ENCODE results near the gene CRYAA. TPM values are rescaled to one million over a fixed set of nuclear protein-coding genes. Genes with fewer than 3 reads are reported as not detected.
"Not testable (repeated sequence)": the region's sequence is repeated elsewhere in the genome, so short reads cannot be mapped to it uniquely, and the experiment has no call there.

The CRYAA gene, protein sequence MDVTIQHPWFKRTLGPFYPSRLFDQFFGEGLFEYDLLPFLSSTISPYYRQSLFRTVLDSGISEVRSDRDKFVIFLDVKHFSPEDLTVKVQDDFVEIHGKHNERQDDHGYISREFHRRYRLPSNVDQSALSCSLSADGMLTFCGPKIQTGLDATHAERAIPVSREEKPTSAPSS
- total RNA-seq = not detected in 2 replicates
- not detected in 2 replicates for polyA plus RNA-seq

DNA sequence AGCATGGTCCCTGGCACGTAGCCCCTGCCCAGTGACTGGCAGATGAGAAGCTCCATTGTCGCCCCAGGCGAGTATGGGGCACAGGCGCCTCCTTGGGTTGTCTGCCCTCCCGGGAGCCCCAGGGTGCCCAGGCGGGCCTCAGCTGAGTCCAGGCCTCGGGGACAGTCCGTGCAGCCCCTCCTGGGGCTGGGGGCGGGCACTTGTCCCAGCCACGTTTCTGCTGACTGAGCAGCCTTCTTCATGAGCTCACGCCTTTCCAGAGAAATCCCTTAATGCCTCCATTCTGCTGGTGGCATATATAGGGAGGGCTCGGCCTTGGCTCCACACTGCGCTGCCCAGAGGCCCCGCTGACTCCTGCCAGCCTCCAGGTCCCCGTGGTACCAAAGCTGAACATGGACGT is at the start of gene CRYAA:
CRYAA (plus strand) TSS at position 301 of the 400 bp plus-strand sequence; CDS start at position 393, 92 bp downstream.
- H3K4me1 ChIP-seq (ENCODE audit: low read depth); H3K27me3 ChIP-seq: not testable (repeated sequence)

DNA sequence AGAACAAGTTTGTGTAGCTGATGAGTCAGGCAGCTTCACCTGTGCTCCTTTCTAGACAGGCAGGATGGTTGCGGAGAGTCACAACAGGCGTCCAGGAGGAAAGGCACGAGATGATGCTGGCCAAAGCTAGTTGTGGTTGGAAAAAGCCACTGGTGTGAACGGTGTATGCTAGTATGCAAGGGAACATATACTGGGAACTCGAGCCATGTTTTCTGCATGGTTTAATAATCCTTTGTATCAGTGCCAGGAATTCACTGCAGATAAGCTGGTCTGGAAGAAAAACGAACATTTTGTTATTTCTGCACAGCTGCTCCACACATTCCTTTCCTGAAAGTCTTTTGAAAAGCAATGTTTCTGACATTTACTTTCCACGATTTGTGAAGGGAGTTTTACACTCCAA is 38.7 kb upstream of the CRYAA start:
- not testable (repeated sequence) for H3K4me1 ChIP-seq (ENCODE audit: low read depth); H3K27me3 ChIP-seq; H3K4me3 ChIP-seq; DNase-seq (ENCODE audit: low read depth in 1 of 2, low spot score in 1 of 2); H3K27ac ChIP-seq; H3K9me3 ChIP-seq (ENCODE audit: low read depth); H3K36me3 ChIP-seq

More for the DNA sequence above, at the start of gene CRYAA:
- not testable (repeated sequence) for H3K9me3 ChIP-seq (ENCODE audit: low read depth); H3K36me3 ChIP-seq; DNase-seq (ENCODE audit: low read depth in 1 of 2, low spot score in 1 of 2); H3K27ac ChIP-seq; H3K4me3 ChIP-seq

DNA sequence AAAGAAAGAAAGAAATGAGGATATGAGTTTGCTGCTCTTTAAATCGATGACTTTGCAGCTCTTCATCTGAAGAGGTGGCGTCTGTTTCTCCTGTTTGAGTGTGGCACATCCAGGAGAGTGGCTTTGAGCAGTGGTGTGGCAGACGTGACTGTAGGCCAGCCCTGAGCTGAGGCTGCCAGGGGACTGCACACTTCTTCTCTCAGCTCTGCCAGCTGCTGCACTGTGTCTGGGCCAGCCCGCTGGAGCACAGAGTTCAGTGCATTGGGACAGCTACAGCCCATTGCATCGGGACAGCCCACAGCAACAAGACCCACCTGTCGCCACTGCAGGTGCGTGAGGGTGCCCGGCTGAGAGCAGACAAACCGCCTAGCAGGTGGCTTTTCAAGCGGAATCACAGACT is 34.3 kb upstream of the CRYAA start:
- H3K4me3 ChIP-seq; H3K36me3 ChIP-seq; H3K9me3 ChIP-seq (ENCODE audit: low read depth); H3K27me3 ChIP-seq; H3K27ac ChIP-seq; H3K4me1 ChIP-seq (ENCODE audit: low read depth); DNase-seq (ENCODE audit: low read depth in 1 of 2, low spot score in 1 of 2): not testable (repeated sequence)

DNA sequence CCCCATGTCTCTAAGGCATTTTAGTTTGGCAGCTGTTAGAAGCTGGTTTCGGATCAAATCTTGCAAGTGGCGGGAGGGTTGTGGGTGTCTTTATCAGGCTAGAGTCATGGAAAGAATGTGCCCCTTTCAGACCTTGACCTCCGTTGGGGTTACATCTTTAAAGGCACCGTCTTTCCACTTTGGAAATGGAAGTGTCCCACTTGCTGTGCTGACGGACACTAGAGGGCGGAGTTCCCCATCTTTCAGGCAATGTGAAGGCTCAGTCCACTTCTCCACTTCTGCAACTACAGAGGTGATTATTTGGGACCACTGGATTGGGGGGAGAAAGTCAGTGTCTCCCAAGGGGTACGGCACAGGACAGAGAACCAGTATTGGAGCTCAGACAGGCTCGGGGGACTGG is 29.9 kb upstream of the CRYAA start:
- not testable (repeated sequence) for H3K9me3 ChIP-seq (ENCODE audit: low read depth); H3K4me1 ChIP-seq (ENCODE audit: low read depth); H3K27me3 ChIP-seq; DNase-seq (ENCODE audit: low read depth in 1 of 2, low spot score in 1 of 2); H3K4me3 ChIP-seq; H3K27ac ChIP-seq; H3K36me3 ChIP-seq

DNA sequence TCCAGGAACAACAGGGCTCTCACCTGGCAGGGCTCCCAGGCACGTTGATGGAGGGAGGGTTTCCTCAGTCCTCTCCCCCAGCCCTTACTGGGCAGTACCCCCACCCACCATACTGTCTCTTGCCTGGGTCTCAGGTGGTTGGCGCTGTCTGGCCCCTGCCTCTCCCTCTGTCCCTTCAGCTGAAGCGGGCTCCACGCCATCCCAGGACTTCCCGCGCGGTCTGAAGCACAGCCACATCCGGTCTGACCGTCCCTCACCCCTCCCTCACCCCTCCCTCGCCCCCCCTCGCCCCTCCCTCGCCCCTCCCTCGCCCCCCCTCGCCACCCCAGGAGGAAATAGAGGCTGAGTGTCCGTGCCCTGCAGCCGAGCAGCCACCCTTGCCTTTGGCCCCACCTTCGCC is 27.4 kb upstream of the CRYAA start:
- H3K4me3 ChIP-seq; H3K36me3 ChIP-seq; DNase-seq (ENCODE audit: low read depth in 1 of 2, low spot score in 1 of 2); H3K27ac ChIP-seq; H3K9me3 ChIP-seq (ENCODE audit: low read depth); H3K27me3 ChIP-seq; H3K4me1 ChIP-seq (ENCODE audit: low read depth): not testable (repeated sequence)

DNA sequence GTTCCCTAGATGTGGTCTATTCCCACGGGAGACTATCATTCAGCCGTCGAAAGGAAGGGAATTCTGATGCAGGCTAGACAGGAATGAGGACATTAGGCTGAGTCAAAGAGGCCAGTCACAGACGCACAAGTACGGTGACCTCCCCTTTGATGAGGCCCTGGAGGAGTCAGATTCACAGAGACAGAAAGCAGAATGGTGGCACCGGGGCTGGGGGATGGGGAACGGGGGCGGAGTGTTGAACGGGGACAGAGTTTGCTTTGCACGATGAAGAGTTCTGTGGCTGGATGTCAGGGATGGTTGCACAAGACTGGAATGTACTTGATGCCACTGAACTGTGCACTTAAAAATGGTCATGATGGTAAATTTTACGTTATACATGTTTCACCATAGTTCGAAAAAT is 22.2 kb upstream of the CRYAA start:
- H3K27me3 ChIP-seq; H3K36me3 ChIP-seq; H3K9me3 ChIP-seq (ENCODE audit: low read depth); H3K4me1 ChIP-seq (ENCODE audit: low read depth); DNase-seq (ENCODE audit: low read depth in 1 of 2, low spot score in 1 of 2); H3K4me3 ChIP-seq; H3K27ac ChIP-seq: not testable (repeated sequence)

DNA sequence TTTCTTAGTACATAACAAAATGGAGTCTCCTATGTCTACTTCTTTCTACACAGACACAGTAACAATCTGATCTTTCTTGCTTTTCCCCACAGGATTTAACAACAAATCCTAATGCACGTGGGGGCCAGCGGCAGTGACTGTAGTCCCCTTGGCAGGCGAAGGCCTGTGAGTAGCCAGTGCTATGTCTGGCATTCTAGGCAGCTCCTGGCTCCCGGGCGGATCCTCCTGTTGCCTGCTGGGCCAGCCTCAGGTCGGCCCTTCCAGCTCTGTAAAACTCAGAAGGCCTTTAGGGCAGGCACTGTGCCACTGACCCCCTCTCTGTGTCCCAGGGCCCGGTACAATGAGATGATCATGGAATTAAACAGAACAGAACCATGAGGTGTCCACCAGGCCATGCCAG is 20.8 kb upstream of the CRYAA start:
- H3K27ac ChIP-seq; H3K36me3 ChIP-seq; H3K4me3 ChIP-seq; H3K4me1 ChIP-seq (ENCODE audit: low read depth); DNase-seq (ENCODE audit: low read depth in 1 of 2, low spot score in 1 of 2); H3K27me3 ChIP-seq; H3K9me3 ChIP-seq (ENCODE audit: low read depth): not testable (repeated sequence)

DNA sequence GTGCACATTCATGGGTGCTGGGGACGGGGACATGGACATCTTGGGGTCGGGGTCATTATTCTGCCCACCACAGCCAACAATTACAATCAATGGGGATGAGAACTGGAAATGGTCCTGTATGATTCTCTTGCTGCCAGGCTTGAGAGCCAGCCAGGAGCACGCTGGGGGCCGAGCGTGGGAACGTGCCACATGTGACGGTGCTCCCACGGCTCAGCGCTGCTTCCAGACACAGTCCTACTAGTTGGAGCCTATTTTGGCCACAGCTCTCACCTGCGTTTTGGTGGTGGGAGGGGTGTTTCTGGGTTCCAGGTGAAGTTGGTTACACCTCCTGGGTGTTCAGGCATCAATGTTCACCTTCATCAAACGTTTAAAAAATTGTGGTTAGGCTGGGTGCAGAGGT is 19.5 kb upstream of the CRYAA start:
- not testable (repeated sequence) for H3K9me3 ChIP-seq (ENCODE audit: low read depth); H3K27me3 ChIP-seq; H3K4me1 ChIP-seq (ENCODE audit: low read depth); H3K27ac ChIP-seq; DNase-seq (ENCODE audit: low read depth in 1 of 2, low spot score in 1 of 2); H3K36me3 ChIP-seq; H3K4me3 ChIP-seq

DNA sequence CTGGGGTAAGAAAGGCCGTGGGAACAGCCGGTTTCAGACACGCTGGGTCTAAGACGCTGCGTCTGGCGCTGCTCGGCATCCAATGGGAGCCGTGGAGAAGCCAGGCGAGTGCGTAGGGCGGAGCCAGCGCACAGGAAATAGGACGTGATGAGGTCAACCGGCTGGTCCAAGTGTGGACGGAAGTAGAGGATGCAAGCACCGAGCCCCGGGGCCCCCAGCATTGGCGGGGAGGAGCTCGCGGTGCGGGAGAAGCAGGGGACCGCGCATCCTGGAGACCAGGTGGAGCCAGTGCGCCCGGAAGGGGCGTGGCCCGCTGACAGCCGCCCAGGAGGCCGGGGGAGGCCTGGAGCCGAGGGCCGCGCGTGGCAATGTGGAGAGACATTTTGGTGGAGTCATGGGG is 15.2 kb upstream of the CRYAA start:
- not testable (repeated sequence) for H3K36me3 ChIP-seq; H3K9me3 ChIP-seq (ENCODE audit: low read depth); H3K27me3 ChIP-seq; H3K27ac ChIP-seq; H3K4me3 ChIP-seq; H3K4me1 ChIP-seq (ENCODE audit: low read depth); DNase-seq (ENCODE audit: low read depth in 1 of 2, low spot score in 1 of 2)

DNA sequence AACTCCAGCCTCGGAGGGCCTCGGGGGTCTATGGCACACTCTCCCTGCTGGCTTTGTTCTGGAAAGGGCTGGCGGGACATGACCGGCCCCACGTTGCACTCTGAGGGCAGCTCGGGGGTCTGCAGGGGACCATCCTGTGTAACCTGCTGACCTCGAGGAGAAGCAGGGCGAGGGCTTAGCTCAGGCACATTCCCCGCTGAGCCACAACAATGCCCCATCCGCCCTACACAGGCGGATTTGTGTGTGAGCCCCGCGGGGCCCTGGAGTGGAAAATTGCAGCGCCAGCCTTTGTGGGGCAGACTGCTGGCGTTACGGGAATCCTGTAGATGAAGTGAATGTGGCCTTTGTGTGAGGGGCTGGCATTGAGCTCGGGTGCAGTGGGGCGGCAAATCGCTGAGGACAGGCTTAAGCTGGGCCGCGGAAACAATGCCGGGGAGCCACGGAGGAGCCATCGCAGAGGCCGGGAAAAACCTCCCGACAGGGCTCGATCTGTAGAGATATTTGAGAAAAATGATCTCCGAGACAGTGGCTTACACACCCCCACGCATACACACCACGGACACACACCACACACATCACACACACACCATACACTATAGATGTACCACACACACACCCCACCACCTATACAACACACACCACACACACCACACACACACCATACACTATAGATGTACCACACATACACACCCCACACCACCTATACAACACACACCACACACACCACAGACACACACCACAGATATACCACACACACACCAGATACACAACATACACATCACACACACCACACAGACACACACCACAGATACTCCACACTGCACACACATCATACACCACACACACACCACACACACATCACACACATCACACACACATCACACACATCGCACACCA is 9.3 kb upstream of the CRYAA start:
- not testable (repeated sequence) for H3K36me3 ChIP-seq; H3K4me3 ChIP-seq; H3K27me3 ChIP-seq; H3K4me1 ChIP-seq (ENCODE audit: low read depth); H3K9me3 ChIP-seq (ENCODE audit: low read depth); H3K27ac ChIP-seq; DNase-seq (ENCODE audit: low read depth in 1 of 2, low spot score in 1 of 2)

DNA sequence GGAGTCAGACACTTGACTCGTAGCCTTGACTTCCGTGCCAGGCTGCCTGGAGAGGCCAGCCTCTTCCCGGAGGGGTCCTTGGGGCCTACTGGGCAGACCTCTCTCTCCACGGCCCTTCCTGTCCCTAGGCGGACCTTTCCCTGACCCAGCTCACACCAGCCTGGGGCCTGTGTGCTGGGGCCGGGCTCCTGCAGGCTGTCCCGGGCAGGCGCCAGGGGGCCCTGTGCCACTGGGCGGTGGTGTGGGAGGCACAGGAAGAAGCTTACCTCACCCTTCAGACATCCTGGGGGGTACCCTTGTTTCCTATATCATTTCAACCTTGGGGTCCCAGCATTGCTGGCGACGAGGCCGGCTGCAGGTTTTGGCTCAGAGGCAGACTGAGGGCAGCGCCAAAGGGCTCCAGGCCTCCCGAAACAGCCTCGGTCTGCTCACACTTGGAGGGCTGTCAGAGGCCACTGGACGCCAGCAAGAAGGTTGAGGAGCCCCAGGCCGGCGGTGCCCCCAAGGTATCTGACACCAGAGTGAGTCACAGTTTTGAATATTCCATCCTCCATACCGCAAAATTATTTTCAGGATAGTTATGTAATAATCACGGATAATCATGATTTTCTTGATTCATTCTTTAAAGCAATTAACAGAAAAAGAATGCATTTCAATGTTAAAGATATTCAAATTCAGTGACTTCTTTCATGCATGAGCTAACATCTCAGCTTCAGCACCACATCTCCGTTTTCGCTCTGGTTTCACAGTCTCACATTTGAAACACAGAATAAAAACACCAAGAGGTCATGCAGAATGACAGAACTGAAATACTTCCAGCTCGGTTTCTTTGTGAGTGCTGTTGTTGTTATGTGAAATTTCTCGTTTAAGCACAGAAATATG is 6.7 kb upstream of the CRYAA start:
- not testable (repeated sequence) for H3K27me3 ChIP-seq; H3K4me3 ChIP-seq; H3K4me1 ChIP-seq (ENCODE audit: low read depth); H3K9me3 ChIP-seq (ENCODE audit: low read depth); H3K27ac ChIP-seq; H3K36me3 ChIP-seq; DNase-seq (ENCODE audit: low read depth in 1 of 2, low spot score in 1 of 2)

DNA sequence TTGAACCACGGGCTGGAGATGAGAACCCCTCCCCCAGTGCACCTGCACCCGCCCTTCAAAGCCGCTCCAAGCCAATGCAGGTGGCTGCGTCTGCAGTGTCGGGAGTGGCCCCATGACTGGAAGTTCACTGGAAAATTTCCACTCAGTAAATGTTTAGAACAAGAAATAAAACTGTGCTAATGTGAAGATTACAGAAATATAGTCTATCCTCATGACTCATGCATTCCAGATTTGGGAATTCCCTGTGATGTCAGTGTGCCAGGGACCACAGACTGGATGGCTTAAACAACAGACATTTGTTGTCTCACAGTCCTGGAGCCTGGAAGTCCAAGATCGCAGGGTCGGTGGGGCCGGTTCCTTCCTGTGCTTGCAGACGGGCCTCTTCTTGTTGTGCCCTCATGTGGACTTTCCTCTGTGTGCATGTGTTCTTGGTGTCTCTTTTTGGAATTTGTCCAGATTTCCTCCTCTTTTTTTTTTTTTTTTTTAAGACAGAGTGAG is 6.1 kb upstream of the CRYAA start:
- not testable (repeated sequence) for H3K36me3 ChIP-seq; H3K27me3 ChIP-seq; DNase-seq (ENCODE audit: low read depth in 1 of 2, low spot score in 1 of 2); H3K9me3 ChIP-seq (ENCODE audit: low read depth); H3K4me3 ChIP-seq; H3K4me1 ChIP-seq (ENCODE audit: low read depth); H3K27ac ChIP-seq

DNA sequence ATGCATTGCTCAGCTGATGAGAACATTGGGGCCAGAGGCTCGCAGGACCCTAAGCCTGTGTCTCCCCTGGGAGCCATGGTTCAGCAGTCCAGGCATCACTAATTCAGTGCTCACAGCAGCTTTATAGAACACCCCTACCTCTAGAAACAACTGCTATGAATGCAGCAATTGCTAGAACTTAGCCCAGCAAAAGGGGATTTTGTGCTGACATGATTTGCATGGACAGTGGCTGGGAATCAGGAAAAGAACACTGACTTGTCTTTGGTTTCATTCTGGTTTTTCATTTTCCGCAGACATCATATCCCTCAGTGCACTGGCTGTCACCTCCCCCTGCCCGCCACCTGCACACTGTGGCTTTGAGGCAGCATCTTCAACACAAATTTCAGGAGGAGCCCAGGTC is 4.0 kb upstream of the CRYAA start:
- not testable (repeated sequence) for H3K27ac ChIP-seq; H3K27me3 ChIP-seq; H3K36me3 ChIP-seq; H3K4me1 ChIP-seq (ENCODE audit: low read depth); DNase-seq (ENCODE audit: low read depth in 1 of 2, low spot score in 1 of 2); H3K9me3 ChIP-seq (ENCODE audit: low read depth); H3K4me3 ChIP-seq

DNA sequence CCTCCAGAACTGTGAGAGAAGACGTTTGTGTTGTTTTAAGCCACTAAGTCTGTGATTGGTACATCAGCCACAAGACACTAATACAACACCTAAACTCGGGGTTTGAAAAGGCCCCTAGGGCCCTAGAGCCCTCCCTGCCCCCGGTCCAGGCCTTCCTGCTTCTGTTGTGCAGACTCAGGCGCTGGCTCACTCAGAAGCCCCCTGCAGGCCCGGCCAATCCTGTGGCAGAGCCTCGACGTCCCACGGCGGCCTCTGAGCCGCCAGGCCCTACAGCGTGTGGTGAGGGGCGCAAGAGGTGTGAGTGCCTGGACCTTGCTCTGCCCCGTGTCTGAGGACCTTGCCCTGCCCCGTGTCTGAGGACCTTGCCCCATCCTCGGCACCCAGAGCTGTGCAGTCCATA is 3.1 kb upstream of the CRYAA start:
- H3K27me3 ChIP-seq; H3K4me1 ChIP-seq (ENCODE audit: low read depth); H3K36me3 ChIP-seq; H3K4me3 ChIP-seq; H3K27ac ChIP-seq; H3K9me3 ChIP-seq (ENCODE audit: low read depth); DNase-seq (ENCODE audit: low read depth in 1 of 2, low spot score in 1 of 2): not testable (repeated sequence)
